CD4-positive, CD25-positive, alpha-beta regulatory T cell (primary cell): ENCODE measurements around the gene TAF8. TPM values are rescaled to one million over a fixed set of nuclear protein-coding genes. Genes with fewer than 3 reads are reported as not detected.

ENCODE experiments used
- ATAC-seq, 2 donors: fragments of 150-1000 bp; cut with Tn5 transposase; one replicate each; pipeline ENCODE4 v1.10.0; 2021; ENCODE audit warnings: low read depth in 2 of 2, moderate number of reproducible peaks in 2 of 2, moderate library complexity in 1 of 2
- DNase-seq, 3 donors: peaks; one replicate each; pipeline versions ENCODE4 v3.0.0 to v3.0.0-alpha.2; 2012 to 2022; ENCODE audit warnings: mixed read lengths in 1 of 3
- H3K27ac ChIP-seq: one replicate; pipeline ENCODE4 v1.7.0; 2013; ENCODE audit warnings: mild to moderate bottlenecking, low read length; ENCODE audit not compliant: insufficient read depth, poor library complexity, severe bottlenecking
- H3K27me3 ChIP-seq: one replicate; pipeline ENCODE4 v1.7.0; 2013; ENCODE audit warnings: low read length; ENCODE audit not compliant: control insufficient read depth, insufficient read depth
- H3K36me3 ChIP-seq: one replicate; pipeline ENCODE4 v1.7.0; 2013; ENCODE audit warnings: mild to moderate bottlenecking, low read length, moderate library complexity; ENCODE audit not compliant: control insufficient read depth, insufficient read depth
- H3K4me1 ChIP-seq: 2 replicates; pipeline ENCODE4 v1.7.0; 2013; ENCODE audit warnings: mild to moderate bottlenecking, low read length; ENCODE audit not compliant: insufficient read depth, control insufficient read depth, poor library complexity, severe bottlenecking
- H3K4me3 ChIP-seq: one replicate; pipeline ENCODE4 v1.7.0; 2013; ENCODE audit warnings: low read depth, mild to moderate bottlenecking, low read length, moderate library complexity
- H3K9me3 ChIP-seq, 2 experiments: 1 replicate in 1 of 2; 2 replicates in 1 of 2; pipeline ENCODE4 v1.7.0; 2013; ENCODE audit warnings: low read length in 2 of 2, mild to moderate bottlenecking in 1 of 2, moderate library complexity in 1 of 2; ENCODE audit not compliant: control insufficient read depth in 2 of 2
- H3K27ac Mint-ChIP-seq, 3 donors: one replicate each; pipeline ENCODE4 v1.8.0; 2020 to 2022; ENCODE audit warnings: mild to moderate bottlenecking in 3 of 3, mixed read lengths in 3 of 3, moderate library complexity in 2 of 3
- H3K27me3 Mint-ChIP-seq: one replicate; pipeline ENCODE4 v1.8.0; 2022; ENCODE audit warnings: mild to moderate bottlenecking, mixed read lengths
- H3K36me3 Mint-ChIP-seq: one replicate; pipeline ENCODE4 v1.8.0; 2020; ENCODE audit warnings: mixed read lengths
- H3K4me1 Mint-ChIP-seq, 4 donors: one replicate each; pipeline ENCODE4 v1.8.0; 2020 to 2022; ENCODE audit warnings: mixed read lengths in 4 of 4, mild to moderate bottlenecking in 1 of 4
- H3K4me3 Mint-ChIP-seq, 4 donors: one replicate each; pipeline ENCODE4 v1.8.0; 2020 to 2022; ENCODE audit warnings: mild to moderate bottlenecking in 4 of 4, mixed read lengths in 4 of 4, moderate library complexity in 3 of 4
- H3K9me3 Mint-ChIP-seq, 7 donors: one replicate each; pipeline ENCODE4 v1.8.0; 2020 to 2022; ENCODE audit warnings: mixed read lengths in 7 of 7, mild to moderate bottlenecking in 3 of 7, moderate library complexity in 2 of 7
- polyA plus RNA-seq, 4 donors: library from polyadenylated mRNA; unstranded; fragments of 300-500 nt; fragmentation: Illumina TruSeq; gene quantifications; one replicate each; pipeline ENCODE4 v1.2.3, GENCODE V29; 2021
- total RNA-seq: library from RNA; stranded (reverse); gene quantifications from one replicate; pipeline ENCODE4 v1.2.3, GENCODE V29; 2022

Gene TAF8
- total and polyA plus RNA-seq, 5 donors from 2014 or later: 15.9 to 46.7 (median 22.6) TPM

DNA sequence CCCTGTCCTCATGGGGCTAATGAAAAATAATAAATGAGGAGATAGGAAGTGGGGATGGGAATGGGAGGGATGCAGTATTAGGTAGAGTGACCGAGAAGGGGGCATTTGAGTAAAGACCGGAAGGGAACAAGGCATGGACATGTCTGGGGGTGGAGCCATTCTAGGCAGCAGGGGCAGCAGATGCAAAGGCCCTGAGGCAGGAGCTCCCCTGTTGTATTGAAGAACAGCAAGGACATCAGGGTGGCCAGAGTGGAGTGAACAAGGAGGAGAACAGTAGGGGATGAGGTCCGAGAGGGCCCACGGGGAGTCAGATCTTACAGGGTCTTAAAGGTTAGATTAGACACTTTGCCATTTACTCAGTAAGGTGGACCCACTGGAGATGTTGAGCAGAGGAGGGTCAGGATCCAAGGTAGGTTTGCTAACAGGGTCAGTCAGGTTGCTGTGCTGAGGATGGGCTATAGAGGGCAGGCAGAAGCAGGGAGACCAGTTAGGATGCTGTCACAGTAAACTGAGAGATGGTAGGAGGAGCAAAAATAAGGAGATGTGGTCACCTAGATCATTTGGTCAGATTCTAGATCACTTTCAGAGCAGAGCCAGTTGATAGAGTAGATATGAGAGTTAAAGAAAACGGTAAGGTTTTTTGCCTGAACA is 18.7 kb downstream of the TAF8 start:
- no peak overlapping the region for H3K4me3 Mint-ChIP-seq
- peaks cover 83% of the 10 kb centered on the region for H3K36me3 ChIP-seq
- ATAC-seq: no peak

DNA sequence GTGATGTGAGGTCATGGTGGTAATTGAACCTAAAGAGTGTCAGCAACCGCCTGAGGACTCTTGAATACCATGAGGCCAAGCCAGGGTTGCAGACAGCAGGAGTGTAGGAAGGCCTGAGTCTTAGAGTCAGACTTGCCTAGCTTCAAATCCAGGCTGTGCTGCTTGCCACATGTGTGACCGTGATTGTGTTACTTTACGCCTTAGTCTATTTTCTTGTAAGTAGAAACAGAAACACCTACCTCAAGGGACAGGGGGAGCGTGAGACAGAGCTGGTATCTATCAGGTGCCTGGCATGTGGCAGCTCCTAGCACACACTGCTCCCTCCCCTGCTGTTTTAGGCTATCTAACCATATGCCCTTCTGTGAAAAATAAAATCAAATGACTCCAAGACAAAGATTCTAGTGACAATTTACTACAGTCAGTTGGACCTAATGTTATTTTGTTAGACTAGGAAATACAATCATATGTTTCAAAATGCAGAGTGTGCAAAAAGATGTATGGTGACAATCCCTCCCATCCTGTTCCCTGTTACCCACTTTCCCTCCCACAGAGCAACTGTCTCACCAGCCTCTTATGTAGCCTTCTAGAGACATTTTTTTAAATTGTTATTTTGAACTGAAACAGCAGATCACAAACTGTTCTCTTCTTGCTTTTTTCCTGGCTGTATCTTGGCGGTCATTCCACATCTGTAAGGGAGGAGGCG is 21.7 kb downstream of the TAF8 start:
- DNase-seq: no peak
- Histone ChIP-seq H3K27me3 (no peaks in the 10 kb centered on the region), H3K27ac (no peak overlapping the region), H3K4me1 (no peaks in the 10 kb centered on the region), H3K36me3 (peaks cover 80% of the 10 kb centered on the region), H3K9me3 (no peaks in the 10 kb centered on the region), H3K4me3 (no peak overlapping the region)
- Mint-ChIP-seq H3K36me3 (peaks cover 22% of the 10 kb centered on the region), H3K27ac (peak overlapping the region in 2 of 3 donors; percentile 20 to 27), H3K9me3 (no peaks in the 10 kb centered on the region), H3K4me3 (no peak overlapping the region), H3K27me3 (no peaks in the 10 kb centered on the region), H3K4me1 (peaks cover 0 to 11% (median 7%) of the 10 kb centered on the region in 4 donors)
- no peak for ATAC-seq

More for the DNA sequence above, 18.7 kb downstream of the TAF8 start:
- Mint-ChIP-seq H3K9me3 (no peaks in the 10 kb centered on the region), H3K27ac (no peak overlapping the region), H3K27me3 (no peaks in the 10 kb centered on the region), H3K36me3 (peaks cover 20% of the 10 kb centered on the region), H3K4me1 (peaks cover 0 to 5% (median 3%) of the 10 kb centered on the region in 4 donors)
- H3K9me3 ChIP-seq: no peaks in the 10 kb centered on the region
- H3K4me3 ChIP-seq: no peak overlapping the region
- no peak overlapping the region for H3K27ac ChIP-seq
- no peaks in the 10 kb centered on the region for H3K4me1 ChIP-seq
- H3K27me3 ChIP-seq: no peaks in the 10 kb centered on the region
- no peak for DNase-seq

DNA sequence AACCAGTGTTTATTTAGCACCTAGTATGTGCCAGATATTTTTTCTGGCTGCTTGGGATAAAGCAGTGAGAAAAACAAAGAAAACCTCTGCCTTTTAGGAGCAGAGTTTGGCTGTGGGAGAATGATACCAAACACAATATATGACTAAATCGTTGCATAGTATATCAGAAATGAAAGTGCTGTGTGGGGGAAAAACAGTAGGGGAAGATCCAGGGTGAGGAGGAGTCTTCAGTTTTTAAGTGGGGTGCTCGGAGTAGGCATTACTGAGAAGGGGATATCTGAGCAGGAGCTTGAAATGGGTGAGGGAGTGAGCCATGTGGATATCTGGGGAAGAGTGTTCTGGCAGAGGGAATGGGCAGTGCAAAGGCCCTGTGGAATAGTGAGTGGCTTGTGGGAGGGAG is 23.0 kb downstream of the TAF8 start:
- Mint-ChIP-seq H3K4me3 (no peak overlapping the region), H3K27ac (peak overlapping the region in 1 of 3 donors; percentile 59), H3K27me3 (no peaks in the 10 kb centered on the region), H3K9me3 (no peaks in the 10 kb centered on the region), H3K4me1 (peaks cover 0 to 11% (median 7%) of the 10 kb centered on the region in 4 donors), H3K36me3 (peaks cover 29% of the 10 kb centered on the region)
- DNase-seq (no peak), ATAC-seq (no peak)
- Histone ChIP-seq H3K36me3 (peaks cover 80% of the 10 kb centered on the region), H3K4me3 (no peak overlapping the region), H3K27ac (no peak overlapping the region), H3K27me3 (no peaks in the 10 kb centered on the region), H3K4me1 (no peaks in the 10 kb centered on the region), H3K9me3 (no peaks in the 10 kb centered on the region)

DNA sequence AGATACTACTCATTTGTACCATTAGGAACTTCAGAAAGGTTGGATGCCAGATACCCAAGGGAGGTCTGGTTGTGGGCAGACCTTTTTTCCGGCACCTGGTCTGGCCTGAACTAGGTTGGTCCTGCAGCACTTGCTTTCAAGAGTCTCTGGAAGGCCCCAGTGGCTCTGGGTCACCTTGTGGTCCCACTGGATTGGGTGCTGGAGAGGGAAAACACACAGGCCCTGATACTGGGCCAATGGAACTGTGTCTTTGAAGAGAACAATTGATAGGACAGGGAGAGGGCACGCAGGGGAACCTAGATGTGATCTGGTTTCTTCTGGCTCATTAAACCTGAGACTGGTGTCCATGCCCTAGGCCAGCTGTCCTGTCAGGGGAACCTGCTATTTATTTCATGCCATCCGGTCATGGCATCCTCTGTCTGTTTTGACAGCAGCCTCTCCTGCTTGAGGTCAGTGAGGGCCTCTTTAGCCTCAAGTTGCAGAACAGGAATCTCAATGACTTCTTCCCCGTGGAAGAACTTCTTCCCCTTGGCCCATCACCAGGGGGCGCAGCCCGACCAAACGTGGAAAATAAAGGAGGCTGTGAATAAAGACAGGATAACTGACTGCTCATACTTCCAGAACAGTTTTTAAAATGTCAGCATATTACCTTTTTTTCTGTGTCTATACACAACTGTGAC is 25.0 kb downstream of the TAF8 start:
- Mint-ChIP-seq H3K27me3 (no peaks in the 10 kb centered on the region), H3K4me1 (peaks cover 0 to 11% (median 7%) of the 10 kb centered on the region in 4 donors), H3K4me3 (no peak overlapping the region), H3K9me3 (no peaks in the 10 kb centered on the region), H3K27ac (no peak overlapping the region), H3K36me3 (peaks cover 38% of the 10 kb centered on the region)
- DNase-seq: peak; percentile 13 to 39 (median 23)
- H3K36me3 ChIP-seq: peaks cover 75% of the 10 kb centered on the region
- H3K4me3 ChIP-seq: no peak overlapping the region
- no peaks in the 10 kb centered on the region for H3K9me3 ChIP-seq
- H3K27ac ChIP-seq: no peak overlapping the region
- no peaks in the 10 kb centered on the region for H3K27me3 ChIP-seq
- H3K4me1 ChIP-seq: no peaks in the 10 kb centered on the region
- ATAC-seq: no peak

DNA sequence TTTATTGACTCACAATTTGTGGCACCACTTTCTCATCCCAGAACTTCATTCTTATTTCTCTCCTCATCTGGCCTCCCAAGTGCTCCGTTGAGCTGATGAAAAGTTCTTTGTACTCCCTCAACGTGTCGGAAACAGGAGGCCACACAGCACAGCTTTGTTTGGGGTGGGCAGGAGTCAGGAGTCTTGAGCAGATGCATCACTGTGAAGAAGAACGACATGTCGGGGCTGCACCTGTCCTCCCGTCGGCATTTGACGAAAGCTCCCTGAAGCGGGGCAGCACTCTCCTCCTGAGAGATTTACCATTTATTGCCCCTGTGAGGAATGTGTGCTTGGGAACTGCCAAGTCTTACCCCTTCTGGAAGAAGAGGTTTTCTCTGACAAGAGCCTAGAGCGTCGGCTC is 28.1 kb downstream of the TAF8 start:
- peaks cover 55% of the 10 kb centered on the region for H3K36me3 ChIP-seq

DNA sequence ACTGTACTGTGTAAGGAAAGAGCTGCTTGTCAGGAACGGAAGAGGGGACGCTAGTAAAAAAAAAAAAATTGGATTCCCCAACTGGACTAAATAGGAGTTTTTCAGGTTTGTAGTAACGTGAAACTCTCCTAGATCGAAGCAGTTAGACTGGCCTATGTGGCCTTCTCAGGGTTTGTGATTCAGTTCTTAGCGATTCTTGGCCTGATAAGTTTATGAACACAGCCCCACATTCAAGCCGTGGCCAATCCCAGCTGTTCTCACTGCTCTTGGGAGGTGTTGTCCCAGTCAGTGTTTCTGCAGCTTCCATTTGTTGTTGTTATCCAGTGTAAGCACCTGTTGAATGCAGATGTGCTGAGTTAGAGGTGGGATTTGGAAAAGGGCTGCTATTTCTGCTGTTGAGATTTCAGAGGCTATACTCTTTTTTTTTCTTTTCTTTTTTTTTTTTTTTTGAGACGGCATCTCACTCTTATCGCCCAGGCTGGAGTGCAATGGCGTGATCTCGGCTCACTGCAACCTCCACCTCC is 29.7 kb downstream of the TAF8 start:
- Histone ChIP-seq H3K27me3 (no peaks in the 10 kb centered on the region), H3K4me3 (no peak overlapping the region), H3K27ac (no peak overlapping the region), H3K36me3 (peaks cover 43% of the 10 kb centered on the region), H3K4me1 (no peaks in the 10 kb centered on the region), H3K9me3 (no peaks in the 10 kb centered on the region)
- Mint-ChIP-seq H3K27me3 (no peaks in the 10 kb centered on the region), H3K27ac (no peak overlapping the region), H3K4me1 (peaks cover 0 to 5% (median 3%) of the 10 kb centered on the region in 4 donors), H3K4me3 (no peak overlapping the region), H3K9me3 (no peaks in the 10 kb centered on the region), H3K36me3 (peaks cover 29% of the 10 kb centered on the region)
- ATAC-seq (no peak), DNase-seq (no peak)

More for the DNA sequence above, 28.1 kb downstream of the TAF8 start:
- Mint-ChIP-seq H3K27me3 (no peaks in the 10 kb centered on the region), H3K4me1 (peaks cover 0 to 6% (median 4%) of the 10 kb centered on the region in 4 donors), H3K27ac (peak overlapping the region in 1 of 3 donors; percentile 48), H3K9me3 (no peaks in the 10 kb centered on the region), H3K4me3 (no peak overlapping the region), H3K36me3 (peaks cover 33% of the 10 kb centered on the region)
- Histone ChIP-seq H3K27me3 (no peaks in the 10 kb centered on the region), H3K9me3 (no peaks in the 10 kb centered on the region), H3K4me3 (no peak overlapping the region), H3K27ac (no peak overlapping the region), H3K4me1 (no peaks in the 10 kb centered on the region)
- ATAC-seq: no peak
- DNase-seq: no peak

DNA sequence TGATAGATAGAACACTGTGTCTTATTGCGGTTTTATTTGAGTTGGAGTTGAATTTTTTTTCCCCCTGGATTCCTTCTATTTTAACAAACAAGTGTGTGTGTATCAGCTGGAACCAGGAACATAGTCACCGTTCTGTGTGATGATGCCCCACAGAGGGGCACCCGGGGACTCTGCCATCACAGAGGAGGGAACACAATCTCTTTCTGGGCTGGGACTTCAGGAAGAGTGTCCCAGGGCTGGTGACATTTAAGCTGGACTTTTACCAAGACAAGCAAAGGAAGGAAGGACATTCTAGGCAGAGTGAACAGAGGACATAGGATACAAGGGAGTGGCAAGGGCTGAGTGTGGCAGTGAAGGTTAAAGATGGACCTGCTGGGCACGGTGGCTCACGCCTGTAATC is 33.2 kb downstream of the TAF8 start:
- Histone ChIP-seq H3K27me3 (no peaks in the 10 kb centered on the region), H3K27ac (no peak overlapping the region), H3K36me3 (peaks cover 17% of the 10 kb centered on the region), H3K4me1 (no peaks in the 10 kb centered on the region), H3K4me3 (no peak overlapping the region), H3K9me3 (no peaks in the 10 kb centered on the region)
- no peaks in the 10 kb centered on the region for H3K9me3 Mint-ChIP-seq
- H3K4me3 Mint-ChIP-seq: no peak overlapping the region
- DNase-seq: no peak
- H3K27ac Mint-ChIP-seq: peak overlapping the region in 2 of 3 donors; percentile 8 to 56
- ATAC-seq: no peak
- H3K27me3 Mint-ChIP-seq: no peaks in the 10 kb centered on the region
- H3K4me1 Mint-ChIP-seq: peaks cover 0 to 5% (median 0%) of the 10 kb centered on the region in 4 donors
- H3K36me3 Mint-ChIP-seq: peaks cover 18% of the 10 kb centered on the region
